Transverse colon (tissue), 4 donors: ENCODE measurements around the gene ITIH5. TPM values are rescaled to one million over a fixed set of nuclear protein-coding genes. Genes with fewer than 3 reads are reported as not detected.

Source experiments
- DNase-seq: peaks from one replicate; pipeline ENCODE4 v3.0.0-alpha.2; 2019
- H3K27ac ChIP-seq, 4 donors: fragments of 200-600 bp; sonication (generic); 2 replicates each; pipeline ENCODE4 v1.5.1; 2016 to 2018; ENCODE audit warnings: inconsistent platforms in 4 of 4
- H3K27me3 ChIP-seq: fragments of 200-600 bp; sonication (generic); 2 replicates; pipeline ENCODE4 v1.5.1; 2017; ENCODE audit warnings: inconsistent platforms
- H3K36me3 ChIP-seq, 4 donors: fragments of 200-600 bp; sonication (generic); 2 replicates each; pipeline ENCODE4 v1.5.1; 2017 to 2019; ENCODE audit warnings: inconsistent platforms in 4 of 4
- H3K4me1 ChIP-seq, 4 donors: fragments of 200-600 bp; sonication (generic); 2 replicates each; pipeline ENCODE4 v1.5.1; 2017 to 2020; ENCODE audit warnings: inconsistent platforms in 4 of 4
- H3K4me3 ChIP-seq, 4 donors: fragments of 200-600 bp; sonication (generic); 1 replicate in 1 of 4; 2 replicates in 3 of 4; pipeline versions ENCODE4 v1.5.1 to v1.6.1; 2017 to 2019; ENCODE audit warnings: inconsistent platforms in 4 of 4
- H3K9me3 ChIP-seq, 2 donors: fragments of 200-600 bp; sonication (generic); 2 replicates each; pipeline ENCODE4 v1.5.1; 2017 to 2019; ENCODE audit warnings: inconsistent platforms in 2 of 2
- EP300 ChIP-seq: sonication (generic); formaldehyde crosslinking; IDR thresholded peaks from one replicate; pipeline ENCODE4 v1.6.1; 2017; ENCODE audit warnings: antibody characterized with exemption, low read depth
- POLR2A ChIP-seq: fragments of 450-650 bp; IDR thresholded peaks from one replicate; pipeline ENCODE4 v1.6.1; 2016; ENCODE audit warnings: antibody characterized with exemption, mild to moderate bottlenecking, moderate library complexity
- POLR2AphosphoS5 ChIP-seq, 3 donors: sonication (generic); formaldehyde crosslinking; IDR thresholded peaks; one replicate each; pipeline ENCODE4 v1.6.1; 2016; ENCODE audit warnings: antibody characterized with exemption in 3 of 3
- WGBS, 2 donors: methylation state at CpG; one replicate each; pipeline ENCODE4 v1.1.5; 2018; ENCODE audit warnings: low coverage in 1 of 2; 5-methylcytosine and 5-hydroxymethylcytosine counted together
- in situ Hi-C, 4 donors: fragments of 200-750 bp; cut with MboI; loops; one replicate each; pipeline versions ENCODE4 v1.15.0 to v1.15.1; 2017; ENCODE audit warnings: low sequenced_read_pairs in 3 of 4, low pct_ligation_motif_present in 1 of 4, low pct_unique_long_range_greater_than_20kb in 1 of 4
- intact Hi-C: fragments of 100-400 bp; cut with DNase I; formaldehyde crosslinking; loops from one replicate; pipeline ENCODE4 v1.15.1; 2023; ENCODE audit warnings: low total_unique reads
- total RNA-seq, 4 donors: library from RNA; depleted of rRNA; stranded (reverse); fragments of >200 nt; gene quantifications; one replicate each; pipeline ENCODE4 v1.1.0, GENCODE V29; 2016
- TF ChIP-seq, protein P1 (sequence below), 5 experiments: fragments of 200-600 bp in 3 of 5; fragments of 450-650 bp in 2 of 5; sonication (generic) in 3 of 5; IDR thresholded peaks; 1 replicate in 2 of 5; 2 replicates in 3 of 5; pipeline ENCODE4 v1.5.1; 2016 to 2017; ENCODE audit warnings: antibody characterized with exemption in 5 of 5, inconsistent platforms in 3 of 5, mild to moderate bottlenecking in 2 of 5, moderate library complexity in 1 of 5

The ITIH5 gene
- total RNA-seq, 4 donors from 2014 or later: 13.2 to 169 (median 17.0) TPM

DNA sequence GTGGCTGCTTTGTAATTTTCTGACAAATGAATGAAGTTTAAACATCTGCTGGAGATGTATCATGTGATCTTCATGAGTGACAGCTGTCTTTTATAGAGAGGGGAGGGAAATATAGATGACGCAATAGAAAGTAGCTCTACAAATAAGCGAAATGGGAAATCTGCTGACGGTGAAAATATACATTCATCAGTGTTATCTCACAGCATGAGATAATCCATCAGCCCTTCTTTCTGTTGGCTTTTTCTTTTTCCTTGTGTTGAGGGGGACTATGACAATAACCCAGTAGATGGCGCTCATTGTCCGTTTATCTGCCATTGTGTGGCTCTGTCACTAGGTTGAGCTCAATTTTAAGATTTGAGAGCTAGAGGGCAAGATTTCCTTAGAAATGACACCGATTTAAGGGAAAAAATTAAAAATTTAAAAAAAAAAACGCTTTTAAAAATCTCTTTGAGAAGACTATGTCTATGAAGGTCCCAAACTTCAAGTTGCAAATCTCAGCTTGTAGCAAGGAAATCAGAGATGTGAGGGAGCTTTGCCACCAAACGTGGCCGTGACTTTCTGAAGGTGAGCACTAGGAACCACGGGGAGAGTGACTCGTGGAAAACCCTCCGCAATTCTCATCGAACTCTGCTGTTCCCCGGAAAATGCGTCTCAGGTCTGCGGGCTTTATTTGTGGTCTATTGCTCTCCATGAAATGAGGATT is 141.3 kb downstream of the ITIH5 start:
- in situ Hi-C loops: loop anchor here in 2 of 4 donors (5.0 to 10.0 kb wide), 2 partner anchors 162 to 1779 kb away; no protein-coding TSS in a partner anchor
- intact Hi-C loops: no loop called here
- peak; percentile 63 for DNase-seq
- TF ChIP-seq EP300: no peak
- TF ChIP-seq POLR2AphosphoS5 (IDR thresholded peaks at IDR 0.05): no peak
- TF ChIP-seq, protein P1, sequence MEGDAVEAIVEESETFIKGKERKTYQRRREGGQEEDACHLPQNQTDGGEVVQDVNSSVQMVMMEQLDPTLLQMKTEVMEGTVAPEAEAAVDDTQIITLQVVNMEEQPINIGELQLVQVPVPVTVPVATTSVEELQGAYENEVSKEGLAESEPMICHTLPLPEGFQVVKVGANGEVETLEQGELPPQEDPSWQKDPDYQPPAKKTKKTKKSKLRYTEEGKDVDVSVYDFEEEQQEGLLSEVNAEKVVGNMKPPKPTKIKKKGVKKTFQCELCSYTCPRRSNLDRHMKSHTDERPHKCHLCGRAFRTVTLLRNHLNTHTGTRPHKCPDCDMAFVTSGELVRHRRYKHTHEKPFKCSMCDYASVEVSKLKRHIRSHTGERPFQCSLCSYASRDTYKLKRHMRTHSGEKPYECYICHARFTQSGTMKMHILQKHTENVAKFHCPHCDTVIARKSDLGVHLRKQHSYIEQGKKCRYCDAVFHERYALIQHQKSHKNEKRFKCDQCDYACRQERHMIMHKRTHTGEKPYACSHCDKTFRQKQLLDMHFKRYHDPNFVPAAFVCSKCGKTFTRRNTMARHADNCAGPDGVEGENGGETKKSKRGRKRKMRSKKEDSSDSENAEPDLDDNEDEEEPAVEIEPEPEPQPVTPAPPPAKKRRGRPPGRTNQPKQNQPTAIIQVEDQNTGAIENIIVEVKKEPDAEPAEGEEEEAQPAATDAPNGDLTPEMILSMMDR (IDR thresholded peaks at IDR 0.05): peak; percentile 68 to 82 (median 79)
- TF ChIP-seq POLR2A: no peak
- no peak overlapping the region for H3K27ac ChIP-seq
- WGBS, 2 donors: 29 to 41% methylated on average over 11 to 16 of the region's 16 CpGs
- no peaks in the 10 kb centered on the region for H3K4me1 ChIP-seq
- no peaks in the 10 kb centered on the region for H3K9me3 ChIP-seq
- no peaks in the 10 kb centered on the region for H3K36me3 ChIP-seq
- H3K27me3 ChIP-seq: no peaks in the 10 kb centered on the region
- H3K4me3 ChIP-seq: no peak overlapping the region

DNA sequence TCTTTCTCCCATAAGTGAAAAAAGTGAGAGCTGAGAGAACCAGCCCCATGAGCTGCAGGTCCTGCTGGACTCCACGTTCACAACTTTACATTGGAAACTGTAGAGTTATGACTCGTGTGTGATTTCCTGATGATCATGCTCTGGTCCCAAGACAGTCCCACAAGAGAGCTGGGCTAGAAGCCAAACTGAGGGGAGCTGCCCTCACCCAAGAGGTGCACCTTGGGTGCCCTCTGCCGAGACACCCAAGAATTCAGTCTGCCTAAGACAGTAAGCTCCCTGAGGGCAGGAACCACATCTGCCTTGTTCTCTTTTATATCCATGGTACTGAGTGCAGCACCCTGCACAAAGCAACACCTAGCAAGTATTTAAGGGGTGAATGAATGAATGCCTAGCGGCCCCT is 143.1 kb downstream of the ITIH5 start:
- Histone ChIP-seq H3K4me1 (no peaks in the 10 kb centered on the region), H3K27ac (no peak overlapping the region), H3K9me3 (no peaks in the 10 kb centered on the region), H3K36me3 (no peaks in the 10 kb centered on the region), H3K27me3 (no peaks in the 10 kb centered on the region), H3K4me3 (no peak overlapping the region)
- DNase-seq: no peak
- TF ChIP-seq EP300: no peak
- intact Hi-C loops: no loop called here
- in situ Hi-C loops: loop anchor here in 2 of 4 donors (5.0 to 25.0 kb wide), 3 partner anchors 164 to 1789 kb away; no protein-coding TSS in a partner anchor
- 57% methylated on average over 4 of the region's 4 CpGs; no CpG with 5 or more reads in 1 of the 2 donors for WGBS, 2 donors

DNA sequence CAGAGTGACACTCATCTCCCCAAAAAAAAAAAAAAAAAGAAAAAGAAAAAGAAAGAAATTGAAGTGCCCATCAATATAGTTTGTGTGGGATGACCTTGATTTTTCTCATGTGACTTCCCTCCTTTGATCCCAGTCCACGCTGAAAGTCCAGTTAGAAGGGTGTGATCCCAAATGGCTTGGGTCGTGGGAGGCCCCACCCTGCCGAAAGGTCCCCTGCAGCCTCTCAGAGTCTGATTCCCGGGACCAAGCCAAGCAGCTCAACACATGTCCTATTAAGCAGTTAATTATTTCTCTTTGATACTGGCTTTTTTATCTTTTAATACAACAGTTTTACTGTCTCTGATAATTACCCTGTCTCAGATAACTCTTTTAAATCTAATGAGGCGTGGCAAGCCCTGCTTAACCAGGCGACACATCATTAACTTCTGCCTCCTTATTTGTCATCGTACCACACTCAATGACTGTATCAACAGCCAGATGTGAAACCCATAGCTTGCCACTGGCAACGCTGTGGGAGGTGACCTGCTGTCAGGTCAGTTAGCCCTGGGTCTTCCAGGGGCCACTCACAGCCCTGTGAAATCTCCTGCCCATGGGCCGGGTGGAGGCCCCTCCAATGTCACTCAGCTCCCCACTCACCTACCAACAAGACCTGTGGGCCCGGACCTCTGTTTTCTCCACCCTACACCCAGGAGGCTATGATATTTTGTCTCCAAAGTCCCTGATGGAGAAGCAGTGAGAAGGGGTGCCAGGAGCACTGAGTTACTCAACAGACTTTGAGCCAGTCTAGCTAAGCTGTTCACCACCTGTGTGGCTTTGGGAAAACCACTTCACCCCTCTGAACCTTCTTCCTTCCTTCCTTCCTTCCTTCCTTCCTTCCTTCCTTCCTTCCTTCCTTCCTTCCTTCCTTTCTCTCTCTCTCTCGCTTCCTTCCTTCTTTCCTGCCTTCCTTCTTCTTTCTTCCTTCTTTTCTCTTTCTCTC is 146.0 kb downstream of the ITIH5 start:
- TF ChIP-seq, protein P1 (IDR thresholded peaks at IDR 0.05): no peak
- no peak for TF ChIP-seq POLR2A
- TF ChIP-seq EP300: no peak
- TF ChIP-seq POLR2AphosphoS5 (IDR thresholded peaks at IDR 0.05): no peak
- intact Hi-C loops: no loop called here
- no peak for DNase-seq
- H3K36me3 ChIP-seq: no peaks in the 10 kb centered on the region
- no peaks in the 10 kb centered on the region for H3K4me1 ChIP-seq
- no peak overlapping the region for H3K4me3 ChIP-seq
- no peak overlapping the region for H3K27ac ChIP-seq
- 46 to 59% methylated on average over 4 to 11 of the region's 11 CpGs for WGBS, 2 donors
- H3K27me3 ChIP-seq: peaks cover 5% of the 10 kb centered on the region
- no peaks in the 10 kb centered on the region for H3K9me3 ChIP-seq
- in situ Hi-C loops: loop anchor here in 2 of 4 donors (5.0 to 25.0 kb wide), 3 partner anchors 167 to 1792 kb away; no protein-coding TSS in a partner anchor

DNA sequence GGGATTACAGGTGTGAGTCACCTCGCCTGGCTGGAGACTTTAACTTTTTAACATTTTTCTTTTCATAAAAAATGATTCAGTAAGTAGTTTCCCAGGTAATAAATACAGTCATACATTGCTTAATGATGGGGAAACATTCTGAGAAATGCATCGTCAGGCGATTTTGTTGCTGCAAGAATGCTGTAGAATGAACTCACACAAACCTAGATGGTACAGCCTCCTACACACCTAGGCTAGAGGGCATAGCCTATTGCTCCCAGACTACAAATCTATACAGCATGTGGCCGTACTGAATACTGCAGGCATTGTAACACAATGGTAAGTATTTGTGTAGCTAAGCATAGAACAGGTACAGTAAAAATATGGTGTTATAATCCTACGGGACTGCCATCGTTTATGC is 147.4 kb downstream of the ITIH5 start:
- no peak for DNase-seq
- Histone ChIP-seq H3K36me3 (no peaks in the 10 kb centered on the region), H3K4me3 (no peak overlapping the region), H3K27me3 (peaks cover 5% of the 10 kb centered on the region), H3K9me3 (no peaks in the 10 kb centered on the region), H3K4me1 (no peaks in the 10 kb centered on the region), H3K27ac (no peak overlapping the region)
- intact Hi-C loops: no loop called here
- TF ChIP-seq POLR2A (no peak), POLR2AphosphoS5 (IDR thresholded peaks at IDR 0.05) (no peak), EP300 (no peak)
- TF ChIP-seq, protein P1 (IDR thresholded peaks at IDR 0.05): no peak
- WGBS, 2 donors: 77 to 82% methylated on average over 4 to 6 of the region's 6 CpGs
- in situ Hi-C loops: loop anchor here in 1 of 4 donors (25.0 kb wide), 1 partner anchor 1793 kb away; no protein-coding TSS in a partner anchor
